Esophagus squamous epithelium (tissue), 4 donors: ENCODE measurements around the gene INTS15.

ENCODE experiments used
- POLR2A ChIP-seq, 4 donors: fragments of 450-650 bp; IDR thresholded peaks; one replicate each; pipeline ENCODE4 v1.6.1; 2017; ENCODE audit warnings: antibody characterized with exemption in 4 of 4, mild to moderate bottlenecking in 4 of 4, moderate library complexity in 3 of 4
- TF ChIP-seq, protein P1 (sequence below), 6 experiments: fragments of 450-650 bp in 4 of 6; fragments of 200-600 bp in 2 of 6; sonication (generic) in 2 of 6; IDR thresholded peaks; one replicate each; pipeline ENCODE4 v1.5.1; 2016 to 2019; ENCODE audit warnings: antibody characterized with exemption in 6 of 6, mild to moderate bottlenecking in 4 of 6, moderate library complexity in 4 of 6

DNA sequence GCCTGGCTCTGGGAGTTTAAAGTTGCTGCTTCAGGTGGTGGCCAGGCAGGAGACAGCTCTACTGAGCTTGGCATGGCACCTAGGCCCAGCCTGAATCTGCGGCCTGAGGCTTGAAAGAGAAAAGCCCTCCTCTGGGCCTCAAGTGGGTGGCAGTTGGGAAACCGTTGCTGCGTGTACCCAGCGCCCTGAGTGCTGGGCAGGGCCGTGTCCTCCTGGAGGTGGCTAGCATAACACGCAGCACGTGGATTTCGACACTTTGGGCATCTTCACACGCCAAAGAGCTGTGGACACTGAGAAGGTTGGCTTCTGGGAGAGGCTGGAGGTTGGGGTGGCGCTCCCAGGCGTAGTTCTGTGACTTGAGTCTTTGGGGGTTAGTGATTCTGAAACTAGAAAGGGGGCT lies 49.8 kb downstream of the INTS15 start:
- TF ChIP-seq, protein P1, sequence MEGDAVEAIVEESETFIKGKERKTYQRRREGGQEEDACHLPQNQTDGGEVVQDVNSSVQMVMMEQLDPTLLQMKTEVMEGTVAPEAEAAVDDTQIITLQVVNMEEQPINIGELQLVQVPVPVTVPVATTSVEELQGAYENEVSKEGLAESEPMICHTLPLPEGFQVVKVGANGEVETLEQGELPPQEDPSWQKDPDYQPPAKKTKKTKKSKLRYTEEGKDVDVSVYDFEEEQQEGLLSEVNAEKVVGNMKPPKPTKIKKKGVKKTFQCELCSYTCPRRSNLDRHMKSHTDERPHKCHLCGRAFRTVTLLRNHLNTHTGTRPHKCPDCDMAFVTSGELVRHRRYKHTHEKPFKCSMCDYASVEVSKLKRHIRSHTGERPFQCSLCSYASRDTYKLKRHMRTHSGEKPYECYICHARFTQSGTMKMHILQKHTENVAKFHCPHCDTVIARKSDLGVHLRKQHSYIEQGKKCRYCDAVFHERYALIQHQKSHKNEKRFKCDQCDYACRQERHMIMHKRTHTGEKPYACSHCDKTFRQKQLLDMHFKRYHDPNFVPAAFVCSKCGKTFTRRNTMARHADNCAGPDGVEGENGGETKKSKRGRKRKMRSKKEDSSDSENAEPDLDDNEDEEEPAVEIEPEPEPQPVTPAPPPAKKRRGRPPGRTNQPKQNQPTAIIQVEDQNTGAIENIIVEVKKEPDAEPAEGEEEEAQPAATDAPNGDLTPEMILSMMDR (IDR thresholded peaks at IDR 0.05), result no peak
- no peak for TF ChIP-seq POLR2A (IDR thresholded peaks at IDR 0.05)
